ENCODE results near the gene DNMBP. TPM values are rescaled to one million over a fixed set of nuclear protein-coding genes. Genes with fewer than 3 reads are reported as not detected.
"Not testable (repeated sequence)": the region's sequence is repeated elsewhere in the genome, so short reads cannot be mapped to it uniquely, and the experiment has no call there.

The DNMBP gene
- total RNA-seq, 1 experiment from 2014 or later, result 60.3 TPM

DNA sequence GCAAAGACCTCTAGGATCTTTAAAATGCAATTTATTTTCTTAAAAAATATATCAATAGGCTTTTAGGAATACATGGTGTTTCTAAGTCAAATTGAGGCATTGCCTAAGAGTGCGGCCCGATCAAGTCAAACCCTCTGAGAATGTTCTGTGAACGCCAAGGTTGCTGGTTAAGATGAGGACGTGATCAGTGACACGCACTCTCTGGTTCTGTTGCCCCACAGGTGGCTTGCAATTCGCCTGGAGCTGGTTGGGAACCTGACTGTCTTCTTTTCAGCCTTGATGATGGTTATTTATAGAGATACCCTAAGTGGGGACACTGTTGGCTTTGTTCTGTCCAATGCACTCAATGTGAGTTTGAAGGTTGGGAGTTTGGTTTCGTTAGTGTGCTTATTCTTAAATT, 168.0 kb downstream of the DNMBP start:
- Histone ChIP-seq H2AFZ (ENCODE audit: low read depth, low read length, poor library complexity, severe bottlenecking) (no peak overlapping the region), H3K9ac (ENCODE audit: low read length) (no peak overlapping the region), H3K27me3 (ENCODE audit: insufficient read depth, low read length) (no peaks in the 10 kb centered on the region), H3K4me2 (ENCODE audit: low read length) (no peak overlapping the region), H4K20me1 (ENCODE audit: insufficient read depth) (no peaks in the 10 kb centered on the region), H3K79me2 (ENCODE audit: insufficient read depth, low read length) (no peaks in the 10 kb centered on the region), H3K9me2 (ENCODE audit: insufficient read depth) (no peaks in the 10 kb centered on the region), H3K4me3 (replicated peaks in 1 of 2; ENCODE audit: low read depth in 1 of 2, low read length in 2 of 2) (no peak overlapping the region), H3K9me3 (ENCODE audit: control insufficient read depth in 1 of 2, insufficient read depth in 1 of 2, low read depth in 1 of 2, low read length in 2 of 2) (no peaks in the 10 kb centered on the region), H3K4me1 (ENCODE audit: control insufficient read depth in 1 of 2, insufficient read depth in 2 of 2, low read length in 2 of 2) (no peaks in the 10 kb centered on the region), H3K36me3 (ENCODE audit: control insufficient read depth in 1 of 2, insufficient read depth in 2 of 2, low read length in 2 of 2) (peaks cover 21 to 42% of the 10 kb centered on the region in 2 experiments; a peak in 3 of 4 replicates), H3K27ac (ENCODE audit: low read depth, low read length) (no peak overlapping the region)
- BruUV-seq (replicated peaks), result no TSS peak
- POLR2A ChIA-PET, result no interaction called here
- DNase-seq (ENCODE audit: low read depth, low spot score), result no peak
- no peak for ATAC-seq
- intact Hi-C loops (cut with micrococcal nuclease), result loop anchor here (10.0 kb wide), 1 partner anchor 593 kb away; no protein-coding TSS in a partner anchor
- RAD21 ChIA-PET (ENCODE audit: low non-redundant PET in 1 of 2, low total read pairs in 2 of 2, uncharacterized antibody in 2 of 2, unreplicated experiment in 2 of 2), result no interaction called here
- CTCF ChIA-PET, result no interaction called here
- no peak for TF ChIP-seq CEBPB (IDR thresholded peaks at IDR 0.05; ENCODE audit: low read depth)
- TF ChIP-seq POLR2AphosphoS5 (IDR thresholded peaks at IDR 0.05; ENCODE audit: low read depth, low read length), result no peak
- no peak for TF ChIP-seq ELF1 (IDR thresholded peaks at IDR 0.05; ENCODE audit: borderline replicate concordance, low read depth)
- no peak for TF ChIP-seq SRF (IDR thresholded peaks at IDR 0.05; ENCODE audit: low read depth)
- TF ChIP-seq SIN3A (IDR thresholded peaks at IDR 0.05; ENCODE audit: low read depth), result no peak
- TF ChIP-seq, protein P1, sequence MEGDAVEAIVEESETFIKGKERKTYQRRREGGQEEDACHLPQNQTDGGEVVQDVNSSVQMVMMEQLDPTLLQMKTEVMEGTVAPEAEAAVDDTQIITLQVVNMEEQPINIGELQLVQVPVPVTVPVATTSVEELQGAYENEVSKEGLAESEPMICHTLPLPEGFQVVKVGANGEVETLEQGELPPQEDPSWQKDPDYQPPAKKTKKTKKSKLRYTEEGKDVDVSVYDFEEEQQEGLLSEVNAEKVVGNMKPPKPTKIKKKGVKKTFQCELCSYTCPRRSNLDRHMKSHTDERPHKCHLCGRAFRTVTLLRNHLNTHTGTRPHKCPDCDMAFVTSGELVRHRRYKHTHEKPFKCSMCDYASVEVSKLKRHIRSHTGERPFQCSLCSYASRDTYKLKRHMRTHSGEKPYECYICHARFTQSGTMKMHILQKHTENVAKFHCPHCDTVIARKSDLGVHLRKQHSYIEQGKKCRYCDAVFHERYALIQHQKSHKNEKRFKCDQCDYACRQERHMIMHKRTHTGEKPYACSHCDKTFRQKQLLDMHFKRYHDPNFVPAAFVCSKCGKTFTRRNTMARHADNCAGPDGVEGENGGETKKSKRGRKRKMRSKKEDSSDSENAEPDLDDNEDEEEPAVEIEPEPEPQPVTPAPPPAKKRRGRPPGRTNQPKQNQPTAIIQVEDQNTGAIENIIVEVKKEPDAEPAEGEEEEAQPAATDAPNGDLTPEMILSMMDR (IDR thresholded peaks at IDR 0.05 in 2 of 3, conservative IDR thresholded peaks at IDR 0.05 in 1 of 3; ENCODE audit: borderline replicate concordance in 1 of 3, insufficient read depth in 1 of 3, low read depth in 2 of 3, low read length in 2 of 3), result no peak
- TF ChIP-seq, protein P2, sequence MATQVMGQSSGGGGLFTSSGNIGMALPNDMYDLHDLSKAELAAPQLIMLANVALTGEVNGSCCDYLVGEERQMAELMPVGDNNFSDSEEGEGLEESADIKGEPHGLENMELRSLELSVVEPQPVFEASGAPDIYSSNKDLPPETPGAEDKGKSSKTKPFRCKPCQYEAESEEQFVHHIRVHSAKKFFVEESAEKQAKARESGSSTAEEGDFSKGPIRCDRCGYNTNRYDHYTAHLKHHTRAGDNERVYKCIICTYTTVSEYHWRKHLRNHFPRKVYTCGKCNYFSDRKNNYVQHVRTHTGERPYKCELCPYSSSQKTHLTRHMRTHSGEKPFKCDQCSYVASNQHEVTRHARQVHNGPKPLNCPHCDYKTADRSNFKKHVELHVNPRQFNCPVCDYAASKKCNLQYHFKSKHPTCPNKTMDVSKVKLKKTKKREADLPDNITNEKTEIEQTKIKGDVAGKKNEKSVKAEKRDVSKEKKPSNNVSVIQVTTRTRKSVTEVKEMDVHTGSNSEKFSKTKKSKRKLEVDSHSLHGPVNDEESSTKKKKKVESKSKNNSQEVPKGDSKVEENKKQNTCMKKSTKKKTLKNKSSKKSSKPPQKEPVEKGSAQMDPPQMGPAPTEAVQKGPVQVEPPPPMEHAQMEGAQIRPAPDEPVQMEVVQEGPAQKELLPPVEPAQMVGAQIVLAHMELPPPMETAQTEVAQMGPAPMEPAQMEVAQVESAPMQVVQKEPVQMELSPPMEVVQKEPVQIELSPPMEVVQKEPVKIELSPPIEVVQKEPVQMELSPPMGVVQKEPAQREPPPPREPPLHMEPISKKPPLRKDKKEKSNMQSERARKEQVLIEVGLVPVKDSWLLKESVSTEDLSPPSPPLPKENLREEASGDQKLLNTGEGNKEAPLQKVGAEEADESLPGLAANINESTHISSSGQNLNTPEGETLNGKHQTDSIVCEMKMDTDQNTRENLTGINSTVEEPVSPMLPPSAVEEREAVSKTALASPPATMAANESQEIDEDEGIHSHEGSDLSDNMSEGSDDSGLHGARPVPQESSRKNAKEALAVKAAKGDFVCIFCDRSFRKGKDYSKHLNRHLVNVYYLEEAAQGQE (IDR thresholded peaks at IDR 0.05; ENCODE audit: low read depth), result no peak
- TF ChIP-seq, protein P3, sequence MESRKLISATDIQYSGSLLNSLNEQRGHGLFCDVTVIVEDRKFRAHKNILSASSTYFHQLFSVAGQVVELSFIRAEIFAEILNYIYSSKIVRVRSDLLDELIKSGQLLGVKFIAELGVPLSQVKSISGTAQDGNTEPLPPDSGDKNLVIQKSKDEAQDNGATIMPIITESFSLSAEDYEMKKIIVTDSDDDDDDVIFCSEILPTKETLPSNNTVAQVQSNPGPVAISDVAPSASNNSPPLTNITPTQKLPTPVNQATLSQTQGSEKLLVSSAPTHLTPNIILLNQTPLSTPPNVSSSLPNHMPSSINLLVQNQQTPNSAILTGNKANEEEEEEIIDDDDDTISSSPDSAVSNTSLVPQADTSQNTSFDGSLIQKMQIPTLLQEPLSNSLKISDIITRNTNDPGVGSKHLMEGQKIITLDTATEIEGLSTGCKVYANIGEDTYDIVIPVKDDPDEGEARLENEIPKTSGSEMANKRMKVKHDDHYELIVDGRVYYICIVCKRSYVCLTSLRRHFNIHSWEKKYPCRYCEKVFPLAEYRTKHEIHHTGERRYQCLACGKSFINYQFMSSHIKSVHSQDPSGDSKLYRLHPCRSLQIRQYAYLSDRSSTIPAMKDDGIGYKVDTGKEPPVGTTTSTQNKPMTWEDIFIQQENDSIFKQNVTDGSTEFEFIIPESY (IDR thresholded peaks at IDR 0.05; ENCODE audit: extremely low read depth, insufficient replicate concordance, low read length), result no peak

DNA sequence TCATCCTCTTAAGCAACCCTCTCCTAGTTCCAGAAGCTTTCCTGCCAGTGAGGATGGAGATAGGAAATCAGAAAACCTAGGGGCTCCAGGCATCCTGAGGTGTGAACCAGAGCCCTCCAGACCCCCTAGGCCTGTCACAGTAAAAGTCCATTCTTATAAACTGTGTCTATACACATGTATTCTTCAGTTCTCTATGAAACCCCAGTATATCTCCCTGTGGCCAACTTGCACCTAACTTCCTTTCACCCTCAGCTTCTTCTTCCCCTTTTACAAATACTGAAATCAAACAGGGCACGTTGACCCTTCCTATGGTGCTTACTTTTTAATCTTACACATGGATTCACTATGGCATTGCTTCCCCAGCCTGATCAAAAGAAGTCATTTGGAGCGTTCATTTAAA, 168.9 kb downstream of the DNMBP start:
- intact Hi-C loops (cut with micrococcal nuclease), result loop anchor here (10.0 kb wide), 1 partner anchor 594 kb away; no protein-coding TSS in a partner anchor
- H3K27ac ChIP-seq (ENCODE audit: low read depth, low read length); H3K27me3 ChIP-seq (ENCODE audit: insufficient read depth, low read length); RAD21 ChIA-PET (ENCODE audit: low non-redundant PET in 1 of 2, low total read pairs in 2 of 2, uncharacterized antibody in 2 of 2, unreplicated experiment in 2 of 2); H3K9ac ChIP-seq (ENCODE audit: low read length); H3K9me3 ChIP-seq (ENCODE audit: control insufficient read depth in 1 of 2, insufficient read depth in 1 of 2, low read depth in 1 of 2, low read length in 2 of 2); CTCF ChIA-PET; H3K4me1 ChIP-seq (ENCODE audit: control insufficient read depth in 1 of 2, insufficient read depth in 2 of 2, low read length in 2 of 2); H3K4me2 ChIP-seq (ENCODE audit: low read length); H3K4me3 ChIP-seq (replicated peaks in 1 of 2; ENCODE audit: low read depth in 1 of 2, low read length in 2 of 2); H3K9me2 ChIP-seq (ENCODE audit: insufficient read depth); DNase-seq (ENCODE audit: low read depth, low spot score); BruUV-seq (replicated peaks); ATAC-seq; H3K79me2 ChIP-seq (ENCODE audit: insufficient read depth, low read length); H4K20me1 ChIP-seq (ENCODE audit: insufficient read depth); POLR2A ChIA-PET; H2AFZ ChIP-seq (ENCODE audit: low read depth, low read length, poor library complexity, severe bottlenecking): not testable (repeated sequence)
- H3K36me3 ChIP-seq (ENCODE audit: control insufficient read depth in 1 of 2, insufficient read depth in 2 of 2, low read length in 2 of 2), result peaks cover 14 to 39% of the 10 kb centered on the region in 2 experiments; a peak in 3 of 4 replicates
